Upper lobe of right lung (tissue), 1 donor: ENCODE measurements around the gene GNG4. TPM values are rescaled to one million over a fixed set of nuclear protein-coding genes. Genes with fewer than 3 reads are reported as not detected.

Experiments
- ATAC-seq: fragments of 200-7000 bp; cut with Tn5 transposase; one replicate; pipeline ENCODE4 v1.9.1; 2020; ENCODE audit warnings: mild to moderate bottlenecking, moderate library complexity
- DNase-seq: peaks from one replicate; pipeline ENCODE4 v3.0.0-alpha.2; 2020
- H3K27ac ChIP-seq: fragments of 200-600 bp; one replicate; pipeline ENCODE4 v1.8.0; 2022
- H3K27me3 ChIP-seq: fragments of 200-600 bp; one replicate; pipeline ENCODE4 v1.8.0; 2022; ENCODE audit warnings: mild to moderate bottlenecking
- H3K36me3 ChIP-seq: fragments of 200-600 bp; one replicate; pipeline ENCODE4 v1.8.0; 2022
- H3K4me1 ChIP-seq: fragments of 200-600 bp; one replicate; pipeline ENCODE4 v1.8.0; 2022
- H3K4me3 ChIP-seq: fragments of 200-600 bp; one replicate; pipeline ENCODE4 v1.8.0; 2022; ENCODE audit warnings: mild to moderate bottlenecking
- H3K9me3 ChIP-seq: fragments of 200-600 bp; one replicate; pipeline ENCODE4 v1.8.0; 2022
- intact Hi-C: fragments of 100-400 bp; cut with DNase I; formaldehyde crosslinking; loops from one replicate; pipeline ENCODE4 v1.11.0; 2022
- total RNA-seq: library from RNA; stranded (reverse); fragmentation: NEBNext Ultra II Directional; extraction: Animal tissue kit (Norgen Biotek cat#: 25700); gene quantifications from one replicate; pipeline ENCODE4 v1.2.1, GENCODE V29; 2021
- TF ChIP-seq, protein P1 (sequence below): fragments of 200-600 bp; IDR thresholded peaks from one replicate; pipeline ENCODE4 v1.8.0; 2022; ENCODE audit warnings: antibody characterized with exemption
- donor health status: DM: no; HTN: yes; CAD: no; lungs with severe emphysema.

Gene GNG4
- total RNA-seq, 1 donor from 2014 or later, result not detected

DNA sequence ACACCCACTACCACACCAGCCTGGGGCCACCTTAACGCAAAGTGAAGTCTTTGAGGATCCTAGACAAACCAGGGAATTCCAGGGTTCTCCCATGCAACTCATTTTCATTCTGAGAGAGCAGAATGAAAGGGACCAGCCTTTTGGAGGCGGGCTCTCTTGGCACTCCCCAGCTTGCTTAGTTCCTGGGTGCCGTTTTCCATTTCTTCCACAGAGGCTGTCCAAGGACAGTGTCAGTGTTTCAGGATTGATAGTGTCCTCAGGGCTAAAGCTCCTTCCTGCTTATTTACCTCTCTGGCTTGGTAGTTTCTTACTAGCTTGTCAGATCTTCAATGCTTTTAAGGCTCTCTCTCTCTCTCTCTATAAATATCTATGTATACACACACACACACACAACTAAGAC lies 30.1 kb upstream of the GNG4 start:
- no peaks in the 10 kb centered on the region for H3K9me3 ChIP-seq
- no peak overlapping the region for H3K27ac ChIP-seq
- ATAC-seq, result no peak
- H3K4me1 ChIP-seq, result no peaks in the 10 kb centered on the region
- H3K27me3 ChIP-seq, result no peaks in the 10 kb centered on the region
- TF ChIP-seq, protein P1, sequence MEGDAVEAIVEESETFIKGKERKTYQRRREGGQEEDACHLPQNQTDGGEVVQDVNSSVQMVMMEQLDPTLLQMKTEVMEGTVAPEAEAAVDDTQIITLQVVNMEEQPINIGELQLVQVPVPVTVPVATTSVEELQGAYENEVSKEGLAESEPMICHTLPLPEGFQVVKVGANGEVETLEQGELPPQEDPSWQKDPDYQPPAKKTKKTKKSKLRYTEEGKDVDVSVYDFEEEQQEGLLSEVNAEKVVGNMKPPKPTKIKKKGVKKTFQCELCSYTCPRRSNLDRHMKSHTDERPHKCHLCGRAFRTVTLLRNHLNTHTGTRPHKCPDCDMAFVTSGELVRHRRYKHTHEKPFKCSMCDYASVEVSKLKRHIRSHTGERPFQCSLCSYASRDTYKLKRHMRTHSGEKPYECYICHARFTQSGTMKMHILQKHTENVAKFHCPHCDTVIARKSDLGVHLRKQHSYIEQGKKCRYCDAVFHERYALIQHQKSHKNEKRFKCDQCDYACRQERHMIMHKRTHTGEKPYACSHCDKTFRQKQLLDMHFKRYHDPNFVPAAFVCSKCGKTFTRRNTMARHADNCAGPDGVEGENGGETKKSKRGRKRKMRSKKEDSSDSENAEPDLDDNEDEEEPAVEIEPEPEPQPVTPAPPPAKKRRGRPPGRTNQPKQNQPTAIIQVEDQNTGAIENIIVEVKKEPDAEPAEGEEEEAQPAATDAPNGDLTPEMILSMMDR, result no peak
- DNase-seq, result no peak
- peaks cover 44% of the 10 kb centered on the region for H3K36me3 ChIP-seq
- intact Hi-C loops, result no loop called here
- H3K4me3 ChIP-seq, result no peak overlapping the region

DNA sequence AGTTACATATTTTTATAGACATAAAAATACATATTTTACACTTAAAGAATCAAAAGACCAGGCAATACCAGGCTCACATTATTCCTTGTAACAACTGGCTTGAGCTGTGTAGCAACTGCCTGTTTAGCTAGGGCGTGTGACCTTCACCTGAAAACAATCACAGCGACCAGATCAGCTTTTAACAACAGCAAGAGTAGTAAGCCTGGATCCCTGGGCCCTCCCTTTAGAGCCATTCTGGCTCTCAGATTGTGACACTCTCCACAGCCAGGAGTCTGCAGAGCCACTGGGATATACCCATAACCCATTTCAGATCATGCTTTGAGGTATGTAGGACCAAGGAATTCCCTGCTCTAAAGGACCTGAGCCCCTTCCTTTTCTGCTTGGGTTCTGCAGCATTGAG lies 29.4 kb upstream of the GNG4 start:
- TF ChIP-seq, protein P1, result no peak
- Histone ChIP-seq H3K27ac (no peak overlapping the region), H3K9me3 (no peaks in the 10 kb centered on the region), H3K4me3 (no peak overlapping the region), H3K27me3 (no peaks in the 10 kb centered on the region), H3K4me1 (no peaks in the 10 kb centered on the region), H3K36me3 (peaks cover 37% of the 10 kb centered on the region)
- DNase-seq (no peak), ATAC-seq (no peak)
- intact Hi-C loops, result no loop called here

DNA sequence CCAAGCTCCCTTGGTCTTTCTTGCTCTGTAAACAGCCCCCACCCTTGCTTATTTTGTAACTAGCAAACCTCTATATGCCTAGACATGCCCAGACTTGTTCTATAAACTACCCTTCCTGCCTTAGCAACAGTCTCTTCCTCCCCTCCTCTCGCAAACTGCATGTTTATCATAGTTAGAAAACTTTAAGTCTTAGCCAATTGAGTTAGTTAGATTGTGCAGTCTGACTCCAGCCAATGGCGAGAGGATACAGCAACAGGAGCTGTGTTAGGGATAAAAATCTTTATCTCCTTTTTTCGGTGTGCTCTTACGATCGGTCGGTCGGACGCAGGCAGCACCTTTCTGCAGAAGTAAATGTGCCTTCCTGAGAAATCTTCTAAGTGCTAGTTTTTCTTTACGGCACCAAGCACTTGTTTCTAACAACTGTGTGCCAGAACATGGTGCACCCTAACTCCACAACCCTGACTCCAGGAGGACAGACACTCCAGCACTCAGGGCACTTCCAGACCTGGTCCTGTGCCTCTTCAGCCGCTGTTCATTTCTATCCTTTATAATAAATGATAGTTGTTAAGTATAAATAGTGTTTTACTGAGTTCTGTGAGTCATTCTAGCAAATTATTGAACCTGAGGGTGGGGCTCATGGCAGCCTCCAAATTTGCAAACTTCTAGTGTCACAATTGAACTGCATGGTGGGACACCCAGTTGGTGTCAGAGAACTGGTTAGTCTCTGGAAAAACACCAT lies 25.7 kb upstream of the GNG4 start:
- intact Hi-C loops, result no loop called here
- no peak overlapping the region for H3K4me3 ChIP-seq
- peaks cover 12% of the 10 kb centered on the region for H3K9me3 ChIP-seq
- no peaks in the 10 kb centered on the region for H3K4me1 ChIP-seq
- TF ChIP-seq, protein P1, result no peak
- no peak overlapping the region for H3K27ac ChIP-seq
- H3K36me3 ChIP-seq, result peaks cover 39% of the 10 kb centered on the region
- DNase-seq (no peak), ATAC-seq (no peak)
- no peaks in the 10 kb centered on the region for H3K27me3 ChIP-seq

DNA sequence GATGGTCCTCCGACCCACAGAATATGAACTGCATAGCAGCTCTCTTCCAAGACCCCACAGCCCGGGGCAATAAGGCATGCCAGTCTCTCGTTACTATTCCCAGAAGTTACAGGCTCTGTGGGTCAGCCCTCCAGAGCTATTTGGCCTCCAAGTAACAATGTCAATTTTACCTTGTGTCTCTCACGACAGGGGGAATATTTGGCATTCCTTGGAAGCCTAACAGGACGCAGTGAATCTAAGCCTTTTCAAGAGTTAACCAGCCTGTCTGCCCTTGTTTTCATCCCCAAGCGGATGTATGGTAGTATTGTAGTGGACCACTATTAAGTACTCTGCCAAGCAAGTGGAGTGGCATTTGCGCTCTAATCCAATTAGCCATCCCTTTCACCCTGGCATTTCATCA lies 24.4 kb upstream of the GNG4 start:
- intact Hi-C loops, result no loop called here
- no peaks in the 10 kb centered on the region for H3K4me1 ChIP-seq
- H3K27ac ChIP-seq, result no peak overlapping the region
- H3K27me3 ChIP-seq, result no peaks in the 10 kb centered on the region
- H3K36me3 ChIP-seq, result peaks cover 50% of the 10 kb centered on the region
- ATAC-seq (no peak), DNase-seq (no peak)
- H3K9me3 ChIP-seq, result peaks cover 20% of the 10 kb centered on the region
- H3K4me3 ChIP-seq, result no peak overlapping the region
- TF ChIP-seq, protein P1, result no peak

DNA sequence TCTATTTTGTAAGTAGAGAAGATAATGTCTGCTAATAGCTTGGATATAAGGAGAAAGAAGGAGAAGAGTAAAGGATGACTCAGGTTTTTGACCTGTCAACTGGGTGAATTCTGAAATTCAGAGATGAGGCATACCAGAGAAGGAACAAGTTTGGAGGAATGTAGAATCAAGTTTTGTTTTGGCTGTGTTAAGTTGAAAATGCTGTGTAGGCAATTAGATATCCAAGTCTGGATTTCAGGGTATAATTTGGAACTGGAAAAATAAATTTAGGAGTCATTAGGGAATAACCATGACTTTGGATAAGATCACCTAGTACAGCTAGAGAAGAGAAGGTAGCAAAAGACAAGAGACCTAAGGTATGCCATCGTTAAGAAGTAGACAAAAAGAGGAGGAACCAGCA lies 22.4 kb upstream of the GNG4 start:
- ATAC-seq (no peak), DNase-seq (no peak)
- Histone ChIP-seq H3K4me1 (no peaks in the 10 kb centered on the region), H3K27me3 (no peaks in the 10 kb centered on the region), H3K36me3 (peaks cover 45% of the 10 kb centered on the region), H3K4me3 (no peak overlapping the region), H3K9me3 (peaks cover 20% of the 10 kb centered on the region), H3K27ac (no peak overlapping the region)
- TF ChIP-seq, protein P1, result no peak
- intact Hi-C loops, result no loop called here
